ENCODE data around the gene NECTIN4.
A peak's percentile ranks its signal among the peaks of the same experiment; 100 is the strongest.

The NECTIN4 gene

DNA sequence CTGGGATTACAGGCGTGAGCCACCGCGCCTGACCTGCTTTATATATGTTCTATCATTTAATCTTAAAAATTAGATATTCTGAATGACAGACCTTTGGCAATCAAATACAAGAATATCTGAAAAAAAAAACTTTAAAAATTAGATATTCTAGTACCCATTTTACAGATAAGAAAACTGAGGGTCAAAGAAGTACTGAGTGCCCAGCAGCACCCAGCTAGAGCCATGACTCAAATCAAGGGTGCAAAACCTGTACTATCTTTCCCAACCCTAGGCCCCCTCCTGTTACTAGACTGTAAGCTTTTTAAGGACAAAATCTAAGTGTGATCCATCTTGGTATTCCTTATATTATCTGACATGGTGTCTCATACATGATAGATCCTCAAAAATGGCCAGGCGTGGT is 27.9 kb downstream of the NECTIN4 start:
- DNase-seq (ENCODE audit: low read depth in 3 of 3, low spot score in 1 of 3), result no peak

DNA sequence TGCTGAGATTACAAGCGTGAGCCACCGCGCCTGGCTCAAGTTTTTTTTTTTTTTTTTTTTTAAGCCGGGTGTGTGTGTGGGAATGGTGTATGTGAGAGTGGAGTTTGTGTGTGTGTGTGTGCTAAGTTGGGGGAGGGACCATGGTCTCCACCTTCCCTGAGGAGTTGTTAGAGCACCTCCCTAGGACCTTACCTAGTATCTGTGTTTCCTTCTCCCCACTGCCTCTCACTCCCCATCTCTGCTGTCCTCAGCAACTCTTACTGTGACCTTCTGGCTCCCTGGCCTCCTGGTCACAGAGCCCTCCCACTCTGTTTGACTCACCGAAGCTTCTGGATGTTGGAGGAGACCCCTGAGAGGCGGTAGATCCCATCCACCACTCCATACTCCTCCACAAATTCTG is 30.1 kb downstream of the NECTIN4 start:
- no peak for DNase-seq (ENCODE audit: low read depth in 3 of 3, low spot score in 1 of 3)

DNA sequence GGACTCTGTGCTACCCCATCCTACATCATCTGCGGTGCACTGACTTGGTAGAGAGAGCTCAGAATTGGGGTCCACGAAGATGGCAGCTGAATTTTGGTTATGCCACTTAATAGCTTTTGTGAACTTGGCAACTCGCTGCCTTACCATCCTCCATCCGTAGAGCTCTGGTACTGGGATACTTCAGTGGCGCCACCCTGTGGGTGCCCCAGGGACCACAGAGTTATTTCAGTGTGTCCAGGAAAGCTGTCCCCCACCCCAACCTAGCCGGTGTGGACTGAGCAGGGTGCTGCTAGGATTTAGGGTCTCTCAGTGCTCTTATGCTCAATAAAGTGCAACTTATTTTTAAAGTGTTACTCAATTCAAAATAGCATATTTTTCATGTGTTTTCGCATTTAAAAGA is 34.6 kb downstream of the NECTIN4 start:
- DNase-seq (ENCODE audit: low read depth in 3 of 3, low spot score in 1 of 3), result no peak

DNA sequence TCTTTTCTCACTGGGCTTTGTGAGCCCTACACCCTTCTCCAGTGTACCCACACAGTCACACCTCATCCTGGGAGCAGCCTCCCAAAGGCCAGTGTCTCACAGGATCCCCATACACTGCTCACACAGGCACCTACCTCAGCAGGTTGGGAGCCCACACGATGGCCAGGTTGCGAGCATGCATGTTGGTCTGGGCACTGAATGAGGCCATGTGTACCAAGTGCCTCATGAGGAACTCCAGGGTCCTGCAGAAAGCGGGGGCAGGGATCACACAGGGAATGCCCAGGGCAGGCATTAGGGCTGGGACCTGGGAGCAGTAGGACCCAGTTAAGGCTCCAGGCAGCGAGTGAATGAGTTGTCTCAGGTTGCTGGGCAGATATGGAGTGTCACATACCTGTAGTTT is 35.1 kb downstream of the NECTIN4 start:
- DNase-seq (ENCODE audit: low read depth in 3 of 3, low spot score in 1 of 3), result no peak

DNA sequence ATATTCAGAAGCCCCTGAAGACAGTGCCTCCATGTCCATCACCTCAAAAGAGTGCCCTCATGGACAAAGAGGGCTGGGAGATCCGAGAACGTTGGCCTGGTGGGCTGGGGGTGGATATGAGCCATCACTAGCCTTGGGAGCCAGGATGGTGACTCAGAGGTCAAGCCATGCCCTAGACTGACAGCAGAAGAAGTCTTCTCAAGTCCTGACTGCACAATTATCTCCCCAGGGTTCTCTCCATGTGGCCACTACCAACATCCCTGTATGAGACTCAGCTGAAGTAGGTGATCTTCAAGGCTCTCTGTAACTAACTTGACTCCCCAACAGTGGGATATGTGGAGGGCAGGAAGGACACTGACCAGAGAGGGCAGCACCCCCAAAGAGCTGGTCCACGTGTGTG is 36.5 kb downstream of the NECTIN4 start:
- DNase-seq (ENCODE audit: low read depth in 3 of 3, low spot score in 1 of 3), result no peak

DNA sequence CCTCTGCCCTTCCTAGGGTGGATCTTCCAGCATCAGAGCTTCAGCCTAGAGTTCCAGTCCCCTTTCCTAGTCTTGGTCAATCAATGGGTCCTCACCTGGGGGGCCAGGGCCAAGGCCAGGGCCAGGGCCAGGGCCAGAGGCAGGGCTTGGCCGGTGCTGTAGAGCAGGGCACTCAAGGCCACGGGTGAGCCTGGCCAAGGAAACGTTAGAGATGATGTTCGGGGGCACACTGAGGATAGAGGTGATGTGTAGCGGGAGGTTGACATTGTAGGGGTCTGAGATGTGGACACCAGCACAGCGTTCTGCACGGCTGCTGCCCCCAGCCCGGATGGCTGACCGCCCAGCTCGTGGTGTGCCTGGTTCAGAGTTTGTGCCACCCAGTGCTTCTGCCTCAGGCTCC is 38.1 kb downstream of the NECTIN4 start:
- DNase-seq (ENCODE audit: low read depth in 3 of 3, low spot score in 1 of 3), result no peak

DNA sequence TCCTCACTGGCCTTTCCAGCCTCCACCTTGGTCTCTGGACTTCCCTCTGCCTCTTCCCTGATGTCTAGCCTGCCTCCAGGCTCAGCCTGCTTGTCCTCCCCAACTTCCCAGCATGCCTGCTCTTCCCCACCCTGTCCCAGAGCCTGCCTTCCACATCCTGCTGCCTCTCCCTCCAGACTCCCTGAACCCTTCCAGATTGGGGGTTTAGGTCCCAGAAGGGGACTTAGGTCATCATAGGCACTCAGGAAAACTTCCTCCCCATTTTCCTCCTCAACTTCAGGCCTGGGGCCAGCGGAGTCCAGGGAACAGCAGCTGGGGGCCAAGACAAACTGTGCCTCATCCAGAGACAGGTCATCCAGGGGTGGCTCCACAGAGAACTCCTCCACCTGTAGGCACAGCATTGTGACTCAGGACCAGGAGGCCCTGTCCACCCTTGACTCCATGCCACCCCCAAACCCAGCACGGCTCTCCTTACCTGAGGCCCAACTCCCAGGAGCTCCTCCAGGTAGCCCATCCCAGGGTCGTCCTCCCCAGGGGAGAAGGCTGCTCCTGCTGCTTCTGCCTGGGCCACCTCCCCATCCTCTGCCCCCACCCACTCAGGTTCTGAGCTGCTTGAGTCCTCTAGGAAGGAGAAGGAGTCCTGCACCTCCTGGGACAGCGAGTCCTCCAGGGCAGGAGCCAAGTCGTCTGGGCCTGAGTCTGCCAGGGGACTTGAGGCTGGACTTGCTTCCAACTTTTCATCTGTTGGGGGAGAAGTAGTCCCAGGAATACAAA is 40.2 kb downstream of the NECTIN4 start:
- DNase-seq (ENCODE audit: low read depth in 3 of 3, low spot score in 1 of 3), result no peak

DNA sequence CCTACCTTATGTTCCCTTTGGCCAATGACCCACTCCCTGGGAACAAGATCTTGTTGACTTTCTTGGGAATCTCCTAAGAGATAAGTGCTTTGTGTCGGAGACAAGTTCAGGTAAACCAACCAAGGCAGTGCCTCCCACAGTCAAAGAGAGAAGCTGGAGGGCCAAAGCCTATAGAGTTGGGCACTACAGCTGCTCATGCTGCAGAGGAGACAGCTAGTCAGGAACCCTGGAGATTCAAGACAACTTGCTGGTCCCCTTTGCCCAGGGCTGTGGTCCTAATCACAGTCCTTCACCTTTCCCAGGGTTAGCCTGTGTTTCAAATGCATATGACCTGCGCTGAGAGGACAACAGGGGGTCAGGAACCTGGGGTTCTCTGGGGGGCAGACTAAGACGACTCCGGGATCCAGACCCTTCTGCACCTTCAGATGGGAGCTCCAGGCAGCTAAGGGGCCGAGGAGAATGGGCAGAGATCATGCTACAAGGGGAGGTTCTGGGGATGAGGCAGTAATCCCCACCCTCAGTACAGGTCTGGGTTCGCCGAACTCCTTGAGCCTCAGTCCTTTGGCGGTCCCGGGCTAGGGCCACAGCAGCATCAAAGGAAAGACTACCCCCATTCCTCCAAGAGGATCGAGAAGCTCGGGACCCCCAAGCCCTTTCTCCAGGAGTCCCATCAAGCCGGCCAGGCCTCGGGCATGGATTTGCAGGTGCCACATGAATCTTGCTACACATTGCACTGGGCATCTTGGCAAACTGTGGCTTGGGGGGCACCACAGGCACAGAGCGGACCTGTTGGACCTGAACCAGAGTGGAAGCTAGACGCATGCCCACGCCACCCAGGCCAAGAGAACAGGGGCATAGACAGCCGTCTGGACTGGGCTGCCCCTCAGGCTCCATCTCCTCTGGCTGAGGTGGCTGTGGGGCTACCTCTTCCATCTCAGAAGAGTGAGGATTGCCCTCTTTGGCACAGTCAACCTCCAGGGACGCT is 41.6 kb downstream of the NECTIN4 start:
- DNase-seq (ENCODE audit: low read depth in 3 of 3, low spot score in 1 of 3), result no peak

DNA sequence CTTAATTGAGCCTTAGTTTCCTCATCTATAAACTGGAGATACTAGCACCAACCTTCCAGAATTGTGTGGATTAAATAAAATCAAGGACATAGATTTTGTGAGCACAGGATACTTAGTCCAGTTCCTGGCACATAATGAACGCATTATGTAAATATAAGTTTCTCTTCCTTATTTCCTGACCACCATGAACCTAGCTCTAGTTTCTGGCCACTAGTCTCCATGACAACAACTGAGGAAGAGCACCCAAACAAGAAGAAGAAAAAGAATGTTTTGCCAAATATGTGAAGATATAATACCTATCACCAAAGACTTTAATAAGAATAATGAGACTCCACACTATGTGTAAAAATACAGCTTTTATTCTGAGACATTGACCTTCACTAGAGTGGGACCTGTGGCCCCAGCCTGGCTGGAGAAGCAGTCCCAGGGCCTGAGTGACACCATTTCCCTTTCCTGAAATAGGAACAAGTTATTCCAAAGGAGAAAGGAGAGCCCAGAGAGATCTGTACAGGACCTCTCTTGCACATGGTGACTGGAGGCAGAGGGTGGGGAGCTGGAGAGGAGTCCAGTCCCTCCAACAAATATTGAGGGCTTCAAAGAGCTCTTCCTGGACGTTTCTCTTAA is 42.6 kb downstream of the NECTIN4 start:
- DNase-seq (ENCODE audit: low read depth in 3 of 3, low spot score in 1 of 3), result no peak

DNA sequence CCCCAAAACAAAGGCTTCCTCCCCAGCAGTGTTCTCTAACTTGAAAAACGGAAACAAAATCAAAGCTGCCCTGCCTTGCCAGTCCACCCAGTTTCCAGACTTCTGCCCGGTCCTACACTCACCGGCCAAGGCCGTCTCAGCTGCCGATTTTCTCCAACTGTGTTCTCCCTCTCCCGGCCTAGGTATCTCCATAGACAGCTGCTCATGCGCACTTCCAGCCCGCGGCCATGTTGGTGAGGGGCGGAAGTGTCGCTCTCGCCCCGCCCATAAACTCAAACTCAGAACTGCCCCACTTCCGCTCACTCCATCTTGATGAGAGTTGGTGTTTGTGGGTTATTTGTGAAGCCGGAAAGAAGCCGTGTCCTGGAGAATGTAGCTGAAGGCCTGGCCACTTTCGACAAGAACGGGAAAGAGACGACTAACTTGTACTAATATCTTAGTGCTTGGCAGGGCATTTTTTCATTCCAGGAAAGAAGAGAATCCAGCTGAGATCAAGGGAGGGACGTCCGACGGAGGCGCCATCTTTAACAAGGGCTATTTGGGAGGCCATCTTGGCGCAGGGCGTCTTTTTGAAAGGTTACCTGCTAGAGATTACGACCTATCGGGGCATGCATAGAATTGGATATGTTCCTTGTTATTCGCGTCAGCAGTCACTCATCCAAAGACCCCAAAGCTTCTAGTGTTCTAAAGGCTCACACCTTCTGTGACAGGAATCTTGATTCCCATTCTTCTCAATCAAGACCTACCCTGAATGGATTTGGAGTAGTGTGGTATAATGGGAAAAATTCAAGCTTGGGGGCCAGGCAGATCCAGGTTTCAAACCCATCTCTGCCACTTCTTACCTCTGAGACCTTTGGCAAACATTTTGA is 43.4 kb downstream of the NECTIN4 start, which contains the start of gene USF1:
Gene USF1 (minus strand): TSS at position 242 of the 869 bp plus-strand sequence. CDS start 2,702 bp downstream, outside the sequence.
- peak; percentile 84 to 85 (median 84) for DNase-seq (ENCODE audit: low read depth in 3 of 3, low spot score in 1 of 3)

DNA sequence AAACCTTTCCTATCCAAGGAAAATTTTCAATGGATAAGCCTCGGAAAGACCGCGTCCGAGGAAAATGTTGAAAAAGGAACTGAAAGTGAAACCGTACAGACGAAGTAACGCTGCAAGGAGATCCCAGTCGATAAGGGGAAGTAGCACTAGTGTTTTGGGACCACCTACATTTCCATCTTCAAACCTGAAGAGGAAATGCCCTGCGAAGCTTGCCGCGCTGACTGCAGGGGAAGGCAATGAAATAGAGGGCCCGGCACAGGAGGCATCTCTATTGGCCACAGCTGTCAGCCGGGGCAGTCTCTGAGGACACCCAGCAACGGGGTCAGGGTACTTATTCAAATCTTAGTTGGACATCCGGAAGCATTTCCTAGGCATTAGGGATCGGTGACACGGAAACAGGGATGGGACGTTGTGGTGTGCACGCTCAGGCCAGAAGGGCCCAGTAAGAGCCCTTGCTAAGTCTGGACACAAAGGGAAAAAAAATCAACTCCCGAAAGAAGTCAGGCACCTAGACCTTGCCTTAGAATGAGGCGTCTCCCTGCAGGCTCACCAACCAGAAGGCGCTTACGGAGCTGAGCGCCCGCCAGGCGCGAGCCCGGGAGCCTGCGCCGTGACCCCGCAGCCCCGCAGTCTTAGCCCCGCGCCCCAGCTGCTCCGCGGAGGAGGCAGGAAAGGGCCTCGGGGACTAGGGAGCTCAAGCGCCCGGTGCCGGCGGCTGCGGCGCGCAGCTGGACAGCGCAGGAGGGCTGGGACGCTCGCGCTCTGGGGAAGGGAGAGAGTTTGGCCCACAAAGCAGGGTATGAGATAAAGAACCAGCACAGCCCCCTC is 44.2 kb downstream of the NECTIN4 start:
- DNase-seq (ENCODE audit: low read depth in 3 of 3, low spot score in 1 of 3), result peak in 1 of 3 donors; percentile 30

DNA sequence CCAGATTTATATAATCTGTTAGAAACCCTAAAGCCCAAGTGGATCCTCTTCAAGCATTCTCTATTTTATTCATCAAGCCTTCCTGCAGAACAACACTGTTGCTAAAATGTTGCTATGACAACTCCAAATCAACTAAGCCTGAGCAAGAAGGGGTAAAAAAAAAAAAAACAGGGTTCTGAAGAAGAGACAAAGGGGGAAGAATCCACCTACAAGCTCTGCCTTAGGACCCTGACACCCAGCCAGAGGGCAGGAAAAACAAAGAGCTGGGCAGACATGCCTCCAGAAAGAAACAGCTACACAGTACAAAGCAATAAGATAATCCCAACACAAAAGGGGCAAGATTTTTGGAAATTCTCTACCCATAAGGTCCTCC is 44.8 kb downstream of the NECTIN4 start:
- DNase-seq (ENCODE audit: low read depth in 3 of 3, low spot score in 1 of 3), result no peak

DNA sequence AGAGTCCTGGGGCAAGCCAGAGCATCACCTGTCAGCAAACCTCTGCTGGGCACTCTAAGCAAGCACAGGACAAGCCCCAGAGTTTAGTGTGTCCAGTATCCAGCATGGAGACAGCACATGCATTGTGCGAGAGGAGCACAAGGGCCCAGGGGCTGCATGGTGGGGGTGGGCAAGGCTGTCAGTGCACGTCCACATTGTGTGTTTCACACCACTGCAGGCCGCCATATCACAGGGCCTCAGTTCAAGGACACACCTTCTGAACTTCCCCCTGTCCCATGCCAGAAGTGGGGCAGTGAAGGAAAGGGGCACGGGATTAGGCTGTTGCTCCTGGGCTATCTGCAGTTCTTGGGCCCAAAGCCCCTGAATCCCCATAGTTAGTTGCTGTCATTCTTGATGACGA is 49.8 kb downstream of the NECTIN4 start:
- no peak for DNase-seq (ENCODE audit: low read depth in 3 of 3, low spot score in 1 of 3)

DNA sequence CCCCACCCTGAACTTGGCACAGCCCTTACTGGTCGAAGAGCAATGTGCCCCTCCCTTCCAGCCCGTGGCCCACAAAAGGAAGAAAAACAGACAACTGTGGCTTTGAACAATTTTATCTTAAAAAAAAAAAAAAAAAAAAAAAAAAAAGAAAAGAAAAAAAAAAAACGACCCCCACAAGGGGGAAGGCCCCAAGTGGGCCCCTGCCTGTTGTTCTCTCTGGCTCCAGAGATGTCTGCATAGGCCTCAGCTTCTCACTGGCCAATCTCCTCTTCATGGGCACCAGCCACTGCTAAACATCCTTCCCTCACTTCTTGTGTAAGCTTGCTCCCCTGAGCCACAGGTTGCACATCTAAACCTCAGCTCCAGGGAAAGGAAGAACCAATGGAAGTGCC is 50.2 kb downstream of the NECTIN4 start:
- no peak for DNase-seq (ENCODE audit: low read depth in 3 of 3, low spot score in 1 of 3)

DNA sequence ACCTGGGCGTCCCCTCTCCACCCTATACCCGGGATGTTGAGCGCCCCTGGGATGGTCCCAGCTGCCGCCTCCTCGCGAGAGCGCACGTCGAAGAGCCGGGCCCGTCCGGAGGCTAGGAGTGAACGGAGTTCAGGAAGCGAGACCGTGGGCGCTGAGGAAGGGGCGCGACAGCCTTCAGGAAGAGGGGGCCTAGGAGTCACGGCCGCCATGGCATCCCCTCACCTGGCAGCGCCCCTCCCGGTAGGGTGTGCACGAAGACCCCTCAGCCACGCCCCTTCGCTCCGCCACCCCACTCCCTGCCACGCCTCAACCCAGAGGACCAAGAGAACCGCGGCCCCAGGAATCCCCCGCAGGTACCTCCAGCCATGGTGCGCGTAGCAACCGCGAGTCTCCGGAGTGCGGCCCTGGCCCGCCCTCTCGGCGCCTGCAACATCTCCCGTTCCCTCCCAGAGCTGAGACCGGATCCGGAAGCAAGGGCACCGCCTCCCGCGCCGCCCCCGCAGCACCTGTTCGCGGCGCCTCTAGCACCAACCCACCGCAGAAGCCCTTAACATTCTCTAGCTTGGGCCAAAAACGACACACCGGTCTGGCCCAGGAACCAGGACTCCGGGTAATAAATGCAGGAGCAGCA is 50.7 kb downstream of the NECTIN4 start, which contains the start of gene TSTD1:
Gene TSTD1 (minus strand): TSS at position 442 of the 631 bp plus-strand sequence. CDS start 75 bp downstream, at position 367.
- peak; percentile 60 to 75 (median 71) for DNase-seq (ENCODE audit: low read depth in 3 of 3, low spot score in 1 of 3)

DNA sequence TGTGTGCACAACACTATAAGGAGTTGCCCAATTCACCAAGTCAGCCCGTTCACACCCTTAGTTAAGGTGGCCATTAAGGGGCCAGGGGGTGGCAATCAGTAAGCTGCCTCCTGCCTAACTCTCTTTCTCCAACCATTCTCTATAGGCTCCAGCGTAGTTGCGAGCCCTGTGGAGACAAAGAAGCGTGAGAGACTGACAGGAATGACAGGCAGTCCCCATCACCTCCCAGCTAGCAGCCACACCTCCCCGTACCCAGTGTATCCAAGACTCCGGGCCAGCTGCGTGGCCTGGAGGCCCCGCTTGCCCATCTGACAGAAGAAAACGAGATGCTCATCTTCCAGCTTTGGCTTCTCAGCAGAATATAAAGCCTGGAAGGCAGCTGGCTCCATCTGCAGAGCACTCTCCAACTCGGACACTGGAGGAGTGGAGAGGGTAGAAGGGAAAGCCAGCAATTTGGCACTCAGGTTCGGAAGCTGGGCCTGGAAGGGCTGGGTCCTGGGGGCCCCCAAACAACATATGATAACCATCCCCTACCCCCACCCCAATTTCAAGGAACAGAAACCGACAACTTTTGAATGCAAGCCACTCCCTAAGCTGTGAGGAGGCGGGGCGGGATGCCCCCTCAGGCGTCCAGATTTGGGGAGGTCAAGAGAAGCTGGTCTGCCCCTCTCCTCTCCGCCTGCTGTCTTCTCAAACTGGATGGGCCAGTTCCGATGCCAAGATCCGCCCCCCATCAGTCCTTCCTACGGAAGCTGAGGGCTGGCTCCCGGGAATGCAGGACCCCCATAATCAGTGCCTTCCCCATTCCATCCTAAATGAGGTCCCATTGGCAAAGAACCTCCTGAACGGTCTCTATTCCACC is 51.5 kb downstream of the NECTIN4 start:
- DNase-seq (ENCODE audit: low read depth in 3 of 3, low spot score in 1 of 3), result no peak

DNA sequence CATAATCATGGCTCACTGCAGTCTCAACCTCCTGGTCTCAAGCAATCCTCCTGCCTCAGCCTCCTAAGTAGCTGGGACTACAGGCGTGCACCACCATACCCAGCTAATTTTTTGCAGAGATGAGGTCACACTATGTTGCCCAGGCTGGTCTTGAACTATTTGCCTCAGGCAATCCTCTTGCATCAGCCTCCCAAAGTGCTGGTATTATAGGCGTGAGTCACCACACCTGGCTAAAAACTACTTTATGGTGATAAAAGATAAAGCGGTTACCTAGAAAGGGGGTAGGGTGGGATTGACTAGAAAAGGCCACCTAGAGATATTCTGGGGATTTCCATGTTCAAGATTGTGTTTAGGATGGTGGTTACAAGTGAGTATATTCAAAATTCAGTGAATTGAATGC is 55.6 kb downstream of the NECTIN4 start:
- no peak for DNase-seq (ENCODE audit: low read depth in 3 of 3, low spot score in 1 of 3)

DNA sequence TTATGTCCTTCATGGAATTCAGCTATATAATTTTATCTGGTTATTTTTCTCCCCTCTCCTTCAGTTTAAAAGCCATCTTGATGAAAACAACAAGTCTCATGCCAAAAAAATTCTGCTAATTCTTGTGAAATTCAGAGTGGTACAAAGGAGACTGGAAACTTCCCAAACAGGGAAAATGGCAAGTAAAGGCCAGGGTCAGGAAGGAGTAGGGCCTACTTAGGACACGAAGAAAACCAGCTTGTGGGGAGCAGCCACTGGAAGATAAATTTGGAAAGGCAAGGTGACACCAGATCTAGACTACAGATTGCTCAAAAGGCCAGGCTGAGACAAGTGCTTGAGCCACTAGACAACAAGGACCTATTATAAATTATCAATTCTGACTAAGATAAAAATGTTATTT is 56.9 kb downstream of the NECTIN4 start:
- no peak for DNase-seq (ENCODE audit: low read depth in 3 of 3, low spot score in 1 of 3)

All from stimulated activated CD4-positive, alpha-beta T cell treated with anti-CD3 and anti-CD28 coated beads, TNF-alpha, amount 100 ng/mL, for 1 hour (primary cell).